HG02970 (cell line): ENCODE results near the gene PKN1.

Experiments used
- ATAC-seq: cut with Tn5 transposase; IDR thresholded peaks from one replicate; pipeline ENCODE4 v1.9.1; 2021; ENCODE audit warnings: mild to moderate bottlenecking, moderate library complexity, moderate number of reproducible peaks; ENCODE audit not compliant: unreplicated experiment, low FRiP score

Gene PKN1

GRCh38 chr19:14507704-14508542 is 74.8 kb downstream of the PKN1 start:
- ATAC-seq = no peak

- ATAC-seq = no peak
Measured at GRCh38 chr19:14510311-14511228, 77.5 kb downstream of the PKN1 start.

- ATAC-seq = no peak
Measured at GRCh38 chr19:14511229-14511593, 78.1 kb downstream of the PKN1 start.

GRCh38 chr19:14512406-14512961 is 79.4 kb downstream of the PKN1 start:
- no peak for ATAC-seq

GRCh38 chr19:14514215-14514863 is 81.2 kb downstream of the PKN1 start:
- no peak for ATAC-seq

GRCh38 chr19:14515501-14516047 is 82.5 kb downstream of the PKN1 start:
- no peak for ATAC-seq

GRCh38 chr19:14516048-14516534 is 83.0 kb downstream of the PKN1 start:
- no peak for ATAC-seq

GRCh38 chr19:14516746-14517438 is 83.8 kb downstream of the PKN1 start:
- no peak for ATAC-seq

GRCh38 chr19:14517446-14517839 is 84.3 kb downstream of the PKN1 start:
- ATAC-seq = no peak

GRCh38 chr19:14517840-14518505 is 84.9 kb downstream of the PKN1 start, which contains the start of gene DNAJB1:
Gene DNAJB1 (minus strand): TSS chr19:14518397. CDS start chr19:14518349, 48 bp downstream.
- peak; percentile 68 for ATAC-seq

GRCh38 chr19:14519245-14519859 is 86.2 kb downstream of the PKN1 start:
- ATAC-seq = no peak

GRCh38 chr19:14519860-14520407 is 86.8 kb downstream of the PKN1 start:
- ATAC-seq = no peak

GRCh38 chr19:14520543-14520942 is 87.4 kb downstream of the PKN1 start:
- no peak for ATAC-seq
